ENCODE results near the gene CILP2. TPM values are rescaled to one million over a fixed set of nuclear protein-coding genes. Genes with fewer than 3 reads are reported as not detected.

The CILP2 gene
- total RNA-seq, 4 donors from 2014 or later: 0.19 to 0.27 TPM; not detected in 2

DNA sequence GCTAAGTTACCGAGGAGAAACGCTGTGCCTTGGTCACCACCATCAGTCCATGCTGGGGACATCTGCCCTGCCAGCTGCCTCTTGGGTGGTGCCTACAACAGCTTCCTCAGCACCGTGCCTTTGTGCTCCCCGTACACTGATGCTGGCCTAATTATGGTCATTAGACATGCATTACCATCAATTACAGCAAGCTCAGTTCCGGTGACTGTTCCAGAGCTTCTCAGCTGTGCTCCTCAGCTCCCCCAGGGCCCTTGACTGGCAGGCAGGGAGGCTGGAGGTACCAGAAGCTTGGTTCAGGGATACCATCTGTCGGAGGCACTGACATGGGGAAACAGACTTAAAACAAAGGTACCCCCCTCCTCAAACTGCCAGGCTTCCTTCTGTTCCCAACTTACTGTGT, 40.2 kb downstream of the CILP2 start:
- WGBS, 2 donors (ENCODE audit: low coverage in 1 of 2): 78 to 84% methylated on average over 4 of the region's 6 CpGs

GRCh38 chr19:19579533-19580361, 41.7 kb downstream of the CILP2 start:
- no peak for TF ChIP-seq POLR2AphosphoS5 (IDR thresholded peaks at IDR 0.05)
- TF ChIP-seq POLR2A (IDR thresholded peaks at IDR 0.05): no peak
- no peak for TF ChIP-seq CTCF (IDR thresholded peaks at IDR 0.05)
- TF ChIP-seq EP300 (IDR thresholded peaks at IDR 0.05): no peak
- no peak overlapping the region for H3K4me3 ChIP-seq
- no peaks in the 10 kb centered on the region for H3K4me1 ChIP-seq
- H3K9me3 ChIP-seq: no peaks in the 10 kb centered on the region
- H3K27ac ChIP-seq: no peak overlapping the region
- no peaks in the 10 kb centered on the region for H3K36me3 ChIP-seq
- H3K27me3 ChIP-seq: peaks cover 3% of the 10 kb centered on the region
- no peak for ATAC-seq
- WGBS, 2 donors (ENCODE audit: low coverage in 1 of 2): 90% methylated on average over 2 of the region's 25 CpGs; no CpG with 5 or more reads in 1 of the 2 donors

More for the DNA sequence above, 40.2 kb downstream of the CILP2 start:
- no peaks in the 10 kb centered on the region for H3K36me3 ChIP-seq
- no peak overlapping the region for H3K27ac ChIP-seq
- TF ChIP-seq CTCF (IDR thresholded peaks at IDR 0.05) (no peak), EP300 (IDR thresholded peaks at IDR 0.05) (no peak), POLR2AphosphoS5 (IDR thresholded peaks at IDR 0.05) (no peak), POLR2A (IDR thresholded peaks at IDR 0.05) (no peak)
- H3K4me1 ChIP-seq: no peaks in the 10 kb centered on the region
- H3K9me3 ChIP-seq: no peaks in the 10 kb centered on the region
- no peak overlapping the region for H3K4me3 ChIP-seq
- H3K27me3 ChIP-seq: peaks cover 3% of the 10 kb centered on the region
- no peak for ATAC-seq

GRCh38 chr19:19580418-19580817, 42.4 kb downstream of the CILP2 start:
- 100% methylated on average over 1 of the region's 4 CpGs for WGBS, 2 donors (ENCODE audit: low coverage in 1 of 2)
- H3K27ac ChIP-seq: no peak overlapping the region
- peaks cover 3% of the 10 kb centered on the region for H3K27me3 ChIP-seq
- no peak overlapping the region for H3K4me3 ChIP-seq
- H3K9me3 ChIP-seq: no peaks in the 10 kb centered on the region
- TF ChIP-seq CTCF (IDR thresholded peaks at IDR 0.05) (no peak), POLR2AphosphoS5 (IDR thresholded peaks at IDR 0.05) (no peak), POLR2A (IDR thresholded peaks at IDR 0.05) (no peak), EP300 (IDR thresholded peaks at IDR 0.05) (no peak)
- ATAC-seq: no peak
- H3K4me1 ChIP-seq: no peaks in the 10 kb centered on the region
- H3K36me3 ChIP-seq: no peaks in the 10 kb centered on the region

- H3K27me3 ChIP-seq: peaks cover 3% of the 10 kb centered on the region
- ATAC-seq: no peak
- 100% methylated on average over 1 of the region's 13 CpGs; no CpG with 5 or more reads in 1 of the 2 donors for WGBS, 2 donors (ENCODE audit: low coverage in 1 of 2)
Measured at GRCh38 chr19:19581391-19581790, 43.3 kb downstream of the CILP2 start.

More at GRCh38 chr19:19581391-19581790, 43.3 kb downstream of the CILP2 start:
- Histone ChIP-seq H3K9me3 (no peaks in the 10 kb centered on the region), H3K36me3 (no peaks in the 10 kb centered on the region), H3K4me1 (no peaks in the 10 kb centered on the region), H3K27ac (no peak overlapping the region), H3K4me3 (no peak overlapping the region)
- TF ChIP-seq POLR2AphosphoS5 (IDR thresholded peaks at IDR 0.05): no peak
- TF ChIP-seq CTCF (IDR thresholded peaks at IDR 0.05): no peak
- no peak for TF ChIP-seq POLR2A (IDR thresholded peaks at IDR 0.05)
- no peak for TF ChIP-seq EP300 (IDR thresholded peaks at IDR 0.05)
